ENCODE results near the gene ANTKMT.

ANTKMT gene

GRCh38 chr16:681746-682427 is 39.1 kb upstream of the ANTKMT start:
- H3K27me3 ChIP-seq (ENCODE audit: control insufficient read depth in 5 of 5, insufficient read depth in 4 of 5, low read length in 5 of 5) = peaks cover 0 to 3% (median 0%) of the 10 kb centered on the region in 5 donors
- H3K9me3 ChIP-seq (ENCODE audit: control insufficient read depth in 5 of 5, low read length in 5 of 5) = no peaks in the 10 kb centered on the region
- peaks cover 0 to 25% (median 21%) of the 10 kb centered on the region in 5 donors for H3K36me3 ChIP-seq (ENCODE audit: control insufficient read depth in 5 of 5, insufficient read depth in 5 of 5, low read length in 5 of 5)
- H3K4me1 ChIP-seq (ENCODE audit: control insufficient read depth in 5 of 5, insufficient read depth in 5 of 5, low read length in 5 of 5) = peaks cover 4 to 65% (median 51%) of the 10 kb centered on the region in 5 donors
- H3K27ac ChIP-seq (ENCODE audit: low read depth, low read length) = peak overlapping the region; percentile 62
- H3K9ac ChIP-seq (ENCODE audit: low read length in 5 of 5) = peak overlapping the region in 3 of 5 donors; percentile 84 to 90 (median 85)
- H3K4me3 ChIP-seq (ENCODE audit: low read depth in 1 of 5, low read length in 5 of 5) = peak overlapping the region in 4 of 5 donors; percentile 25 to 78 (median 74)

- peak overlapping the region in 2 of 5 donors; percentile 68 to 78 for H3K4me3 ChIP-seq (ENCODE audit: low read depth in 1 of 5, low read length in 5 of 5)
Observed at GRCh38 chr16:682493-683395, 38.2 kb upstream of the ANTKMT start.

GRCh38 chr16:683396-684070 is 37.4 kb upstream of the ANTKMT start:
- H3K4me3 ChIP-seq (ENCODE audit: low read depth in 1 of 5, low read length in 5 of 5) = peak overlapping the region in 4 of 5 donors; percentile 67 to 80 (median 73)
- peaks cover 4 to 68% (median 51%) of the 10 kb centered on the region in 5 donors for H3K4me1 ChIP-seq (ENCODE audit: control insufficient read depth in 5 of 5, insufficient read depth in 5 of 5, low read length in 5 of 5)
- peak overlapping the region in 3 of 5 donors; percentile 62 to 71 (median 68) for H3K9ac ChIP-seq (ENCODE audit: low read length in 5 of 5)
- H3K27me3 ChIP-seq (ENCODE audit: control insufficient read depth in 5 of 5, insufficient read depth in 4 of 5, low read length in 5 of 5) = no peaks in the 10 kb centered on the region
- H3K27ac ChIP-seq (ENCODE audit: low read depth, low read length) = peak overlapping the region; percentile 37
- H3K36me3 ChIP-seq (ENCODE audit: control insufficient read depth in 5 of 5, insufficient read depth in 5 of 5, low read length in 5 of 5) = peaks cover 0 to 35% (median 31%) of the 10 kb centered on the region in 5 donors
- no peaks in the 10 kb centered on the region for H3K9me3 ChIP-seq (ENCODE audit: control insufficient read depth in 5 of 5, low read length in 5 of 5)

More at GRCh38 chr16:682493-683395, 38.2 kb upstream of the ANTKMT start:
- Histone ChIP-seq H3K27me3 (ENCODE audit: control insufficient read depth in 5 of 5, insufficient read depth in 4 of 5, low read length in 5 of 5) (no peaks in the 10 kb centered on the region), H3K27ac (ENCODE audit: low read depth, low read length) (peak overlapping the region; percentile 37), H3K36me3 (ENCODE audit: control insufficient read depth in 5 of 5, insufficient read depth in 5 of 5, low read length in 5 of 5) (peaks cover 0 to 34% (median 29%) of the 10 kb centered on the region in 5 donors), H3K4me1 (ENCODE audit: control insufficient read depth in 5 of 5, insufficient read depth in 5 of 5, low read length in 5 of 5) (peaks cover 4 to 65% (median 51%) of the 10 kb centered on the region in 5 donors), H3K9ac (ENCODE audit: low read length in 5 of 5) (peak overlapping the region in 3 of 5 donors; percentile 24 to 71 (median 62)), H3K9me3 (ENCODE audit: control insufficient read depth in 5 of 5, low read length in 5 of 5) (no peaks in the 10 kb centered on the region)

GRCh38 chr16:684071-684794 is 36.7 kb upstream of the ANTKMT start, which contains the start of gene JMJD8:
Gene JMJD8 (minus strand): TSS chr16:684334. CDS start chr16:684319, 15 bp downstream.
- Histone ChIP-seq H3K27me3 (ENCODE audit: control insufficient read depth in 5 of 5, insufficient read depth in 4 of 5, low read length in 5 of 5) (no peaks in the 10 kb centered on the region), H3K27ac (ENCODE audit: low read depth, low read length) (peak within 1 kb of the TSS; percentile 50), H3K9ac (ENCODE audit: low read length in 5 of 5) (peak within 1 kb of the TSS in 4 of 5 donors; percentile 58 to 78 (median 68)), H3K36me3 (ENCODE audit: control insufficient read depth in 5 of 5, insufficient read depth in 5 of 5, low read length in 5 of 5) (peaks cover 0 to 35% (median 31%) of the 10 kb centered on the region in 5 donors), H3K9me3 (ENCODE audit: control insufficient read depth in 5 of 5, low read length in 5 of 5) (no peaks in the 10 kb centered on the region), H3K4me1 (ENCODE audit: control insufficient read depth in 5 of 5, insufficient read depth in 5 of 5, low read length in 5 of 5) (peaks cover 7 to 69% (median 55%) of the 10 kb centered on the region in 5 donors), H3K4me3 (ENCODE audit: low read depth in 1 of 5, low read length in 5 of 5) (peak within 1 kb of the TSS in 4 of 5 donors; percentile 67 to 80 (median 73))

- H3K4me1 ChIP-seq (ENCODE audit: control insufficient read depth in 5 of 5, insufficient read depth in 5 of 5, low read length in 5 of 5) = peaks cover 11 to 71% (median 59%) of the 10 kb centered on the region in 5 donors
- H3K9me3 ChIP-seq (ENCODE audit: control insufficient read depth in 5 of 5, low read length in 5 of 5) = no peaks in the 10 kb centered on the region
- H3K9ac ChIP-seq (ENCODE audit: low read length in 5 of 5) = no peak overlapping the region
- no peak overlapping the region for H3K27ac ChIP-seq (ENCODE audit: low read depth, low read length)
- H3K36me3 ChIP-seq (ENCODE audit: control insufficient read depth in 5 of 5, insufficient read depth in 5 of 5, low read length in 5 of 5) = peaks cover 0 to 35% (median 31%) of the 10 kb centered on the region in 5 donors
- no peaks in the 10 kb centered on the region for H3K27me3 ChIP-seq (ENCODE audit: control insufficient read depth in 5 of 5, insufficient read depth in 4 of 5, low read length in 5 of 5)
- peak overlapping the region in 2 of 5 donors; percentile 68 to 78 for H3K4me3 ChIP-seq (ENCODE audit: low read depth in 1 of 5, low read length in 5 of 5)
Observed at GRCh38 chr16:684961-685696, 35.8 kb upstream of the ANTKMT start.

GRCh38 chr16:685967-686366 is 35.0 kb upstream of the ANTKMT start:
- H3K36me3 ChIP-seq (ENCODE audit: control insufficient read depth in 5 of 5, insufficient read depth in 5 of 5, low read length in 5 of 5) = peaks cover 0 to 35% (median 31%) of the 10 kb centered on the region in 5 donors
- no peaks in the 10 kb centered on the region for H3K27me3 ChIP-seq (ENCODE audit: control insufficient read depth in 5 of 5, insufficient read depth in 4 of 5, low read length in 5 of 5)
- no peaks in the 10 kb centered on the region for H3K9me3 ChIP-seq (ENCODE audit: control insufficient read depth in 5 of 5, low read length in 5 of 5)
- H3K27ac ChIP-seq (ENCODE audit: low read depth, low read length) = no peak overlapping the region
- peaks cover 11 to 74% (median 62%) of the 10 kb centered on the region in 5 donors for H3K4me1 ChIP-seq (ENCODE audit: control insufficient read depth in 5 of 5, insufficient read depth in 5 of 5, low read length in 5 of 5)
- H3K4me3 ChIP-seq (ENCODE audit: low read depth in 1 of 5, low read length in 5 of 5) = no peak overlapping the region
- no peak overlapping the region for H3K9ac ChIP-seq (ENCODE audit: low read length in 5 of 5)

- H3K4me1 ChIP-seq (ENCODE audit: control insufficient read depth in 5 of 5, insufficient read depth in 5 of 5, low read length in 5 of 5) = peaks cover 7 to 67% (median 55%) of the 10 kb centered on the region in 5 donors
- H3K9me3 ChIP-seq (ENCODE audit: control insufficient read depth in 5 of 5, low read length in 5 of 5) = no peaks in the 10 kb centered on the region
- no peaks in the 10 kb centered on the region for H3K27me3 ChIP-seq (ENCODE audit: control insufficient read depth in 5 of 5, insufficient read depth in 4 of 5, low read length in 5 of 5)
- H3K27ac ChIP-seq (ENCODE audit: low read depth, low read length) = no peak overlapping the region
- no peak overlapping the region for H3K4me3 ChIP-seq (ENCODE audit: low read depth in 1 of 5, low read length in 5 of 5)
- H3K9ac ChIP-seq (ENCODE audit: low read length in 5 of 5) = no peak overlapping the region
- H3K36me3 ChIP-seq (ENCODE audit: control insufficient read depth in 5 of 5, insufficient read depth in 5 of 5, low read length in 5 of 5) = peaks cover 0 to 32% (median 29%) of the 10 kb centered on the region in 5 donors
Observed at GRCh38 chr16:686459-687260, 34.3 kb upstream of the ANTKMT start.

GRCh38 chr16:687499-687898 is 33.4 kb upstream of the ANTKMT start:
- H3K9me3 ChIP-seq (ENCODE audit: control insufficient read depth in 5 of 5, low read length in 5 of 5) = no peaks in the 10 kb centered on the region
- no peak overlapping the region for H3K27ac ChIP-seq (ENCODE audit: low read depth, low read length)
- H3K4me3 ChIP-seq (ENCODE audit: low read depth in 1 of 5, low read length in 5 of 5) = no peak overlapping the region
- peaks cover 0 to 24% (median 20%) of the 10 kb centered on the region in 5 donors for H3K36me3 ChIP-seq (ENCODE audit: control insufficient read depth in 5 of 5, insufficient read depth in 5 of 5, low read length in 5 of 5)
- peaks cover 6 to 59% (median 46%) of the 10 kb centered on the region in 5 donors for H3K4me1 ChIP-seq (ENCODE audit: control insufficient read depth in 5 of 5, insufficient read depth in 5 of 5, low read length in 5 of 5)
- peaks cover 0 to 5% (median 5%) of the 10 kb centered on the region in 5 donors for H3K27me3 ChIP-seq (ENCODE audit: control insufficient read depth in 5 of 5, insufficient read depth in 4 of 5, low read length in 5 of 5)
- no peak overlapping the region for H3K9ac ChIP-seq (ENCODE audit: low read length in 5 of 5)
